PC-3 (cell line): ENCODE results near the gene PLEKHG2.

Experiments used
- EZH2 ChIP-seq: fragments of 300-600 bp; sonication (generic); IDR thresholded peaks from one replicate; pipeline ENCODE4 v1.6.1; 2017; ENCODE audit warnings: antibody characterized with exemption, mild to moderate bottlenecking, low read length; ENCODE audit not compliant: unreplicated experiment
- TF ChIP-seq, protein P1 (sequence below): fragments of 300-600 bp; sonication (generic); conservative IDR thresholded peaks from 2 replicates; pipeline ENCODE4 v1.5.1; 2017; ENCODE audit warnings: antibody characterized with exemption, low read depth, mild to moderate bottlenecking, low read length

DNA sequence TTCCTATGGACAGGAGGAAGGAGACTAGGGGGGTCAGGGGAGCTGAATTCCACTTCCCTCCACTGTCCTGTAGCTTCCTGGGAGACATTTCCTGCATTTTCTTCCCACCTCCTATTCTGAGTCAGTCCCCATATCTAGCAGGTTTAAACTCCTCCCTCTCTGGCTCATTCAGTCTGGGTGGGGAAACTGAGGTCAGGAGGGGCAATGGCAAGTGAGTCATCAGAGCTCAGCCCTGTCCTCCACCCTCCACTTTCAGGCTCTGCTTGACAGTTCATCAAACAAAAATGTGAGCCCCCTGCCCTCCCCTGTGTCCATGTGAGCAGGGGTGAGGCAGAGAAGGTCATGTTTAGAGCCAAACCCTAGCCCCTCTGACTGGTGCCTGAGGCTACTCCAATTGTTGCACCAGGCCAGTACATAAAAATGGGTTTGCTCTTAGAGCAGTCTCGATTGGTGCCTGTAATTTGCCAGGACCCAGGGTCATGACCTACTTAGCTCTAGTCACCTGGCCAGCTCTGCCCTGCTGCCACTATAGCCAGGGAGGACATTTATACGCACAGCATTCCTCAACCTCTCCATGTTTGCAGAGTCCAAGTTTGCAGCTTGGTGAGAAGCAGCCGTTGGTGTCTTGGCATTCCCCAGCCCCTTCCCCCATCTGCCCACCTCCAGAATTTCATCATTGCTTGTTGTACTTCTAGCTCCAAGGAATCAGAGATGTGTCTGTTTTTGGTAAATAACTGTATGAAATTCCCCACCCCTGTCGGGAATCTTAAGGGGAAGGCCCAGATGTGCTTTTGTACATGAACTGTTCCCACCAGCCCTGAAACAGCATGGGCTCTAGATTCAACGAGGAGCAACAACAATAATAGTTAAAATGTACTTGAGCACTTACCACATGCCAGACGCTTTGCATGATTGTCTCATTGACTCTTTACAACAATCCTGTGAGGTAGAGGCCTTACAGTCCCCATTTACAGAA lies 49.5 kb upstream of the PLEKHG2 start:
- TF ChIP-seq, protein P1, sequence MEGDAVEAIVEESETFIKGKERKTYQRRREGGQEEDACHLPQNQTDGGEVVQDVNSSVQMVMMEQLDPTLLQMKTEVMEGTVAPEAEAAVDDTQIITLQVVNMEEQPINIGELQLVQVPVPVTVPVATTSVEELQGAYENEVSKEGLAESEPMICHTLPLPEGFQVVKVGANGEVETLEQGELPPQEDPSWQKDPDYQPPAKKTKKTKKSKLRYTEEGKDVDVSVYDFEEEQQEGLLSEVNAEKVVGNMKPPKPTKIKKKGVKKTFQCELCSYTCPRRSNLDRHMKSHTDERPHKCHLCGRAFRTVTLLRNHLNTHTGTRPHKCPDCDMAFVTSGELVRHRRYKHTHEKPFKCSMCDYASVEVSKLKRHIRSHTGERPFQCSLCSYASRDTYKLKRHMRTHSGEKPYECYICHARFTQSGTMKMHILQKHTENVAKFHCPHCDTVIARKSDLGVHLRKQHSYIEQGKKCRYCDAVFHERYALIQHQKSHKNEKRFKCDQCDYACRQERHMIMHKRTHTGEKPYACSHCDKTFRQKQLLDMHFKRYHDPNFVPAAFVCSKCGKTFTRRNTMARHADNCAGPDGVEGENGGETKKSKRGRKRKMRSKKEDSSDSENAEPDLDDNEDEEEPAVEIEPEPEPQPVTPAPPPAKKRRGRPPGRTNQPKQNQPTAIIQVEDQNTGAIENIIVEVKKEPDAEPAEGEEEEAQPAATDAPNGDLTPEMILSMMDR: no peak
- TF ChIP-seq EZH2: no peak
